HG02678 (cell line): ENCODE data around the gene C16orf54.
"Not testable (repeated sequence)": the region's sequence is repeated elsewhere in the genome, so short reads cannot be mapped to it uniquely, and the experiment has no call there.

ENCODE experiments used
- ATAC-seq: cut with Tn5 transposase; IDR thresholded peaks from one replicate; pipeline ENCODE4 v1.9.1; 2021; ENCODE audit warnings: mild to moderate bottlenecking, moderate library complexity; ENCODE audit not compliant: unreplicated experiment

The C16orf54 gene

GRCh38 chr16:29770250-29770929 is 24.6 kb upstream of the C16orf54 start:
- no peak for ATAC-seq

DNA sequence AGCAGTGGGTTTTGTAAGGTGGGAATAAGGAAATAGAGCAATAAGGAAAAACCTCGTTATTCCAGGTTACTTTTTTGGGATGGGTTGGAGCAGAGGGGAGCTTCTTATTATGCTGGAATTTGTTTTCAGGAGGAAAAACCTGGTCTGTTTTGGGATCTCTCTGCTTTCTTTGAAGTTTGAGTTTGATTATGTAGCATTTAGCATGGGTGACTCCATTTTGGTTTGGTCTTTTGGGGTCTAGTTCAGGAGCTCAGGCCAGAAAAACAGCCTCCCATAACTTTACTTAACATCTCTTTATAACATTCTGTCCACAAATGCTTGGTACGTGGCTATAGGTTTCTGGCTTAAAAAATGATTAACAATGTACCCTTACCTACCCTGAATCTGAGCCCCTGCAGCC is 23.7 kb upstream of the C16orf54 start:
- no peak for ATAC-seq

DNA sequence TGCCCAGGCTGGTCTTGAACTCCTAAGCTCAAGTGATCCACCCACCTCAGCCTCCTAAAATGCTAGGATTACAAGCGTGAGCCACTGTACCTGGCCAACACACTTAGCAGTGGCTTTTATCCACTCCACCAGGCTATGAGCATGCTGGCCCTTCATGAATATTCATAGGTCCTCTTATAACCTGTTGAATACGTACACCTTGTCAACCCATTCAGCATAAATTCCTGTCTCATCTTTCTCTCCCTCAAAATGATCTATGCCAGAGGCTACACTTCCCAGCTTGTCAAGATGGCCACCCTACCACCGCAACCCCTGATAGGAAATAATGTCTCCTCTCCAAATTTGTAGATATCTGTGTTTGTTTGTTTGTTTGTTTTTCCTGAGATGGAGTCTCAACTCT is 21.3 kb upstream of the C16orf54 start:
- ATAC-seq = no peak

GRCh38 chr16:29766571-29766970 is 20.8 kb upstream of the C16orf54 start:
- no peak for ATAC-seq

DNA sequence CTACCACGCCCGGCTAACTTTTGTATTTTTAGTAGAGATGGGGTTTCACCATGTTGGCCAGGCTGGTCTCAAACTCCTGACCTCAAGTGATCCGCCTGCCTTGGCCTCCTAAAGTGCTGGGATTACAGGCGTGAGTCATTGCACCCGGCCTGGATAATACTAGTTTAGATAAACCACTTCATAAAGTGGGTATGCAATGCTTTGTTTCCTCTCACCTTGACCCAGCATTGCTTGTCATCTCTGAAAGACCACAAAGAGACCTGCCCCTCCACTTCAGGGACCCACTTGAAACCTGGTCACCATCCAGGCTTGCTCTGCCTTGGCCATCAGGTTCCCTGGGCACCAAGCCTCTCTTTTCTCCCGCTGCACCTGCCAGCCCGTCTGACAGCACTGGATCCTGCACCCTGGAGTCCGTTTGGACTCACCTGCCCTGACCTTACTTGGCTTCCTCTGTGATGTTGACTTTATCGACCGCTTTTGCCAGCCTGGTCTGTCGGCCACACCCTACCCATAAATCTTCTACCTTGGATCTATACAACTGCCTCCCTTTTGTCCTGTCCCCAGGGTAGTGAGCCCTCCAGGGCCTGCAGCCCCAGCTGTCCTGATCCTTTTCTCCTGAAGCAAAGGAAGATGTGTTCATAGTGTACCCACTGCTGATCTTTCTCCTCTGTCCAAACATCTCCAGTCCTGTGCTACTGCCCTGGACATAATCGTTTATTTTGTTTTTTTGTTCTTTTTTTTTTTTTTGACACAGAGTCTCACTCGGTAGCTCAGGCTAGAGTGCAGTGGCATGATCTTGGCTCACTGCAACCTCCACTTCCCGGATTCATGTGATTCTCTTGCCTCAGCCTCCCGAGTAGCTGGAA is 19.6 kb upstream of the C16orf54 start:
- ATAC-seq = no peak

DNA sequence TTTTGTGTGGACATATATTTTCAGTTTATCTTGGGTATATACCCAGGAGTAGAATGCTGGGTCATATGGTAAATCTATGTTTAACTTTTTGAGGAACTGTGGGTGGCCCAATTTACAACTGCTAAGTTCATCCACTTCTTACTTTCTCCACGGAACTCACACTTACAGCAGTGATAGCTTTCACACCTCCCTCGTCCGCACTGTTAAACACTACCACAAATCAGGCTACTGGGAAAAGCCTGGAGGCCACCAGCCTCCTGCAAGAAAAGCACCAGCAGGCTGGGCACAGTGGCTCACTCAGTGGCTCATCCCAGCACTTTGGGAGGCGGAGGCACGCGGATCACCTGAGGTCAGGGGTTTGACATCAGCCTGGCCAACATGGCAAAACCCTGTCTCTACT is 17.5 kb upstream of the C16orf54 start:
- no peak for ATAC-seq

DNA sequence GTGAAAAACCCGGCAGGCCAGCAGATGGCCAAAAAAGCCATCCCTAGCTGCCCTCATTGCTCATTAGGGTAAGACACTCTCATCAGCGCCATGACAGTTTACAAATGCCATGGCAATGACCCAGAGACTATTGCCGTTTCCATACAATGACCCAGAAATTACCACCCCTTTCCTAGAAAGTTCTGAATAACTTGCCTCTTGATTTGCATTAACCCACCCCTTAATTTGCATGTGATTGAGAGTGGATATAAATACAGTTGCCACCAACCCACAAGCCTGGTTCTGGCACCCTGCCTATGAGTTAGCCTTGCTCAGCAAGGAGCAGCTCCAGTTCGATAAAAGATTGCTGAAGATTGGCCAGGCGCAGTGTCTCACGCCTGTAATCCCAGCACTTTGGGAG is 16.1 kb upstream of the C16orf54 start:
- ATAC-seq = no peak

DNA sequence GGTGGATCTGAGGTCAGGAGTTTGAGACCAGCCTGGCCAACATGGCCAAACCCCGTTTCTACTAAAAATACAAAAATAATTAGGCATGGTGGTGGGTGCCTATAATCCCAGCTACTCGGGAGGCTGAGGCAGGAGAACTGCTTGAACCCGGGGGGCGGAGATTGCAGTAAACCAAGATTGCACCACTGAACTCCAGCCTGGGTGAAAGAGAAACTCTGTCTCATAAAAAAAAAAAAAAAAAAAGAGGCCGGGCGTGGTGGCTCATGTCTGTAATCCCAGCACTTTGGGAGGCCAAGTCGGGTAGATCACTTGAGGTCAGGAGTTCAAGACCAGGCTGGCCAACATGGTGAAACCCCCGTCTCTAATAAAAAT is 15.5 kb upstream of the C16orf54 start:
- ATAC-seq = not testable (repeated sequence)

GRCh38 chr16:29760567-29761279 is 14.9 kb upstream of the C16orf54 start:
- ATAC-seq = no peak

DNA sequence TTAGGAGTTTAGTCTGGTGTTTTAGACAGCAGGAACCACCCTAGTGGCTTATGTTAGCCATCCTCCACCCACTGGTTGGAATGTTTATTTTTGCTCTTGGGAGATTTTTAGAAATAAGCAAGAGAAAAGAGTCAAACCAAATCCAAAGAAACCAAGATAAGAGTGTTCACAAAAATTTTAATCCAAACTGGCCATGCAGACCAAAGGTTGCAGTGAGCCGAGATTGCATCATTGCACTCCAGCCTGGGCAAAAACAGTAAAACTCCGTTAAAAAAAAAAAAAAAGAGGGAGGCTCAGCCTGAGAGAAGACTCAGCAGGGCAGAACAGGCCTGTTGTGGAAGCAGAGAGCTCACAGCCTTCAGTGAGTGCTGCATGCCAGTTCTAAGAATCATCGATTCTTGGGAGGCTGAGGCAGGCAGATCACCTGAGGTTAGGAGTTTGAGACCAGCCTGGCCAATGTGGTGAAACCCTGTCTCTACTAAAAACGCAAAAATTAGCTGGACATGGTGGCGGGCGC is 12.2 kb upstream of the C16orf54 start:
- no peak for ATAC-seq

- ATAC-seq = not testable (repeated sequence)
Observed at GRCh38 chr16:29757086-29757485, 11.3 kb upstream of the C16orf54 start.

DNA sequence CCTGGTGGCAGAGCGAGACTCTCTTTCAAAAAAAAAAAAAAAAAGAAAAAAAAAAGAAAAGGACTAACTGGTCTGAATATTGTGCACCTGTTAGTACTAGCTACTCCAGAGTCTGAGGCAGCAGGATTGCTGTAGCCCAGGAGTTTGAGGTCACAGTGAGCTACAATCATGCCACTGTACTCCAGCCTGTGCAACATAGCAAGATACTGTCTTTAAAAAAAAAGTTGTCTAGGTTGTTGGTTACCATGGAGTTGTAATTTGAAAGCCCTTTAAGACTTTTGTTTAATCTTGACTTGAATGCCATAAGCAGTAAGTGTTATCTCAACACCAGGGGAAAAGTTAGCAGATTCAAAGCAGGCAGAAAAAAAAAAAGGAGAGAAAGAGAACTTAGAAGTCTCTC is 10.9 kb upstream of the C16orf54 start:
- no peak for ATAC-seq

DNA sequence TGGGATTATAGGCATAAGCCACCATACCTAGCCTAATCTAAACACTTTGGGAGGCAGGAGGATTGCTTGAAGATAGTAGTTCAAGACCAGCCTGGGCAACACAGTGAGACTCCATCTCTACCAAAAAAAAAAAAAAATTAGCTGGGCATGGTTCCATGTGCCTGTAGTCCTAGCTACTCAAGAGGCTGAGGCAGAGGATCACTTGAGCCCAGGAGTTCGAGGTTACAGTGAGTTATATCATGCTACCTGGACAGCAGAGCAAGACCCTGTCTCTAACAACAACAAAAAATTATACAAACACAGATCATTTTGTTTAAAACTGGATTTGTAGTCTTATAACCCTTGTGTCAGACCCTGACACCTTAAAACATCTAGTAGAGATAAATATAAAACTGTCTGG is 7.7 kb upstream of the C16orf54 start:
- no peak for ATAC-seq

GRCh38 chr16:29748760-29749149 is 3.0 kb upstream of the C16orf54 start:
- ATAC-seq = not testable (repeated sequence)

- no peak for ATAC-seq
Observed at GRCh38 chr16:29747947-29748759, 2.4 kb upstream of the C16orf54 start.

GRCh38 chr16:29746518-29746917 is 728 bp upstream of the C16orf54 start:
- ATAC-seq = not testable (repeated sequence)

DNA sequence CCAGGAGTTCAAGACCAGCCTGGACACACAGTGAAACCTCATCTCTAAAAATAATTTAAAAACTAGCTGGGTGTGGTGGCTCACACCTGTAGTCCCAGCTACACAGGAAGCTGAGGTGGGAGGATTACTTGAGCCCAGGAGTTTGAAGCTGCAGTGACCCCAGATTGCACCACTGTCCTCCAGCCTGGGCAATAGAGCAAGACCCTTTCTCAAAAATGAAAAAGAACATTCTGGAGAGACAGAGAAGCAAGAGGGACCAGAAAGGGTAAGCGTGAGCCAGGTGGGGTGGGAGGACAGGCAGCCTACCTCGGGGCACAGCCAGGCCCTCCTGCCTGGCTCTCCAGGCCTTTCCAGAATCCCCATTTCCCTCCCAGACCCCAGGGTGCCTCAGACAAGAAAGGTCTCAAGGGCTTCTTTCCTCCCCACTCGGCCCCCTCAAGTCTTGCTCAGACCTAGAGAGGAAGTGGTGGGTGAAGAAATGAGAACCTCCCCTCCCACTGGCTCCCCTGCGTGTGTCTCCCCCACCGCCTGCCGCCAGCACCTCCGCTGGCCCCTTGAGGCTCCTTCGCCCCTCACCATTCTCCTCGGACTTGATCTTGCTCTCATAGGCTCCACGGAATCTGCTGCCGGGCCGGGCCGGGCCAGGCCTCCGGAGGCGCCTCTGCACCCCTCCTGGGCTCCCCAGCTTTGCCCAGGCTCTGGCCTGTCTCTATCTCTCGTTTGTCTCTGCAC is 503 bp downstream of the C16orf54 start:
- ATAC-seq = peak; percentile 41

- ATAC-seq = no peak
Observed at GRCh38 chr16:29744541-29745101, 1.2 kb downstream of the C16orf54 start.

DNA sequence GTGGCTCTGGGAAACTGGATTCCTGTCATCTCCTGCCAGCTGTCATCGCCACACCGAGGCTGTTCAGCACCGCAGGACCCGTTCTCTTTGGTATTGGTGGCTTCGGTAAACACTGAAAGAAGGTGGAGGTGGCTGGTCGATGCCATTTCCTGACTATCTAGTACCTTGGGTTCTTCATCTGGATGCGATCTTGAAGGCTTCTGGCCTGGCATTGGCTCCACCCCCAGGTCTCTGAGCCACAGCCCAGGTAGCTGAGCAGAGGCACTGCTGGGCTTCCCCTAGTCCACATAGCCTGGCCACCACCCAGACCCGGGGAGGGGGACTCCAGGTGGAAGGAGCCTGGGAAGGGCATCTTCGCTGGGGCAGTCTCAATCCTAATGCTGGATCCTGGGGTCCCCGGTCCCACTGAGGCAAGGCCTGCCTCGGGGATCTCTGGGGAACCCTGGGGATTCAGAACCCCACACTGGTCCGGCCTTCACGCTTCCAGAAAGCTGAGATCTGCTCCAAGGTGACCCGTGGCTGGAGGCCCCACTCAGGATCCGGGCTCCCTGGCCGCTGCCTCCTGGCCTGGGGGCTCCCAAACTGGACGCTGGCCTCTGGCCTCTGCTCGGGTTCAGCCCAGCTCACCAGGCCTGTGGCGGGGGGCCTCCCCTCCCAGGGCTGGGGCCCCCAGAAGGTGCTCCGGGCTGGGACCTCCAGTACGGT is 1.8 kb downstream of the C16orf54 start:
- ATAC-seq = no peak
